ENCODE data around the gene NAT9.

Gene NAT9

DNA sequence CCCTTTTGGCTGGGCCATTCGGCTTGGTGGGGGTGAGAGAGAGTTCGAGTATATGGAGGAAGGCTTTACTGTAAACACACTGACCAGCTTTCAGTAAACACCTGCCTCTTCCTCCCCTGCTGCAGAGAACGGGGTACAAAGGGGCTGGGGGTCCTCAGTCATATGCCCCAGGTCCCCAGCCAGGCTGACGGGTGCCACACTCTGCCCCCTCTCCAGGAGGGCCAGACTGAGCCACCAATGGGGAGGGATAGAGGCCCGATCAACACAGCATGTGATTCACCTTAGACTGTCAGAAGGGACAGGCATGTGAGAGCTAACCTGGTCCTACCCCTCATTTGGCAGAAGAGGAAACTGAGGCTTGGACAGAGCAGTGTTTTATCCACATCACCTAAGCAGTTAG, 14.7 kb downstream of the NAT9 start:
- Histone ChIP-seq H3K27ac (no peak overlapping the region), H3K27me3 (replicated peaks) (no peaks in the 10 kb centered on the region), H3K36me3 (replicated peaks) (no peaks in the 10 kb centered on the region), H3K4me3 (ENCODE audit: low read depth, low read length) (no peak overlapping the region)
- DNase-seq: no peak
- no peak for TF ChIP-seq CTCF (IDR thresholded peaks at IDR 0.05; ENCODE audit: low read depth, low read length, missing control alignments)
- in situ Hi-C loops (cut with HindIII; ENCODE audit: low pct_ligation_motif_present, low sequenced_read_pairs): no loop called here

DNA sequence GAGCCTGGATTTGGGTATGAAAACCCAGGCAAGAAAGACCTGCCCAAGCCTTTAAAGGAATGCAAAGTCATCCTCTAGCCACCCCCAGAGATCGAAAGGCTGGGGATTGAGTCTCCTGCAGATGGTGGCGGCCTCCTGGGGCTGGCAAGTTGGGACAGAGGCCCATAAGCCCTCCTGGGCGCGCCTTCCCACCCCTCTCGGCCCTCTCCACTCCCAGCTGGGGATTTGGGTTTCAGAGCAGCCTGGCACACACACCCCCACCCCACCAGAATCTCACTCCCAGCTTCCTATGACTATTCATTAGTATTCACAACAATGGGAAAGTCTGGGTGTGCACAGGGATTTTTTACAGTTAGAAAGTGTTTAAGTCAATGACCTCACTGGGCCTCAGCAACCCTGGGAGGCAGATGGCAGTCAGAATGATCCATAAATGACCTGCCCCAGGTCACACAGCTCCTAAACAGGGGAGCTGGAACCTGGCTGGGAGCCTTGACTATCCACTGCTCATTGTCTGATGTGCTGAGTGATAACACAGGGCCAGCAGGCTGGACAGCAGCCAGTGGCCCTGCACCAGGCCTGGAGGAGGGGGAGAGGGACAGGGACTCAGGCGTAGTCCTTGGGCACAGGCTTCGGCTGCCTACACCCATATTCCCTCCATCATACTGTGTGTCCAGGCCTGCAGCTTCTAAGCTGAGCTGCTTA, 15.6 kb downstream of the NAT9 start:
- H3K36me3 ChIP-seq (replicated peaks): no peaks in the 10 kb centered on the region
- in situ Hi-C loops (cut with HindIII; ENCODE audit: low pct_ligation_motif_present, low sequenced_read_pairs): no loop called here

DNA sequence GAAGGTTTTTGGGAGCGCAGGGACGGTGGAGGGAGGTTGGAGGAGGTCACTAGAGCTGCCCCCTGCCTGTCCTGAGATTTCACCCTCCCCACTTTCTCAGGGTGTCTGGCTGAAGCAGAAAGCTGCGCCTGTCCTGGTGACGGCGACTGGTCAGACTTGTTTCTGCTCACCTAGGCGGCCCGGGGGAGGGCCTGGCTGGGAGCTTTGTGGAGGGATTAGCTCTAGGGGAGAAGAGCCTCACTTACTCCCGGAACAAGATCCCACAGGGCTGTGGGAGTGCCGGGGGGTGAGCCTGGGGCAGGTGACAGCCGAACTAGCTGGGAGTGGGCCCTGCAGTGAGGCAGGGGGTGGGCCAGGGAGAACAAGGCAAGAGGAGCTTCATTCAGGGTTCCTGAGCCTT, 16.2 kb downstream of the NAT9 start:
- TF ChIP-seq CTCF (IDR thresholded peaks at IDR 0.05; ENCODE audit: low read depth, low read length, missing control alignments): no peak
- no peak for DNase-seq
- Histone ChIP-seq H3K27me3 (replicated peaks) (no peaks in the 10 kb centered on the region), H3K27ac (no peak overlapping the region), H3K36me3 (replicated peaks) (no peaks in the 10 kb centered on the region), H3K4me3 (ENCODE audit: low read depth, low read length) (no peak overlapping the region)
- in situ Hi-C loops (cut with HindIII; ENCODE audit: low pct_ligation_motif_present, low sequenced_read_pairs): no loop called here

More for the DNA sequence above, 15.6 kb downstream of the NAT9 start:
- Histone ChIP-seq H3K4me3 (ENCODE audit: low read depth, low read length) (no peak overlapping the region), H3K27me3 (replicated peaks) (no peaks in the 10 kb centered on the region), H3K27ac (no peak overlapping the region)
- no peak for TF ChIP-seq CTCF (IDR thresholded peaks at IDR 0.05; ENCODE audit: low read depth, low read length, missing control alignments)
- DNase-seq: no peak

DNA sequence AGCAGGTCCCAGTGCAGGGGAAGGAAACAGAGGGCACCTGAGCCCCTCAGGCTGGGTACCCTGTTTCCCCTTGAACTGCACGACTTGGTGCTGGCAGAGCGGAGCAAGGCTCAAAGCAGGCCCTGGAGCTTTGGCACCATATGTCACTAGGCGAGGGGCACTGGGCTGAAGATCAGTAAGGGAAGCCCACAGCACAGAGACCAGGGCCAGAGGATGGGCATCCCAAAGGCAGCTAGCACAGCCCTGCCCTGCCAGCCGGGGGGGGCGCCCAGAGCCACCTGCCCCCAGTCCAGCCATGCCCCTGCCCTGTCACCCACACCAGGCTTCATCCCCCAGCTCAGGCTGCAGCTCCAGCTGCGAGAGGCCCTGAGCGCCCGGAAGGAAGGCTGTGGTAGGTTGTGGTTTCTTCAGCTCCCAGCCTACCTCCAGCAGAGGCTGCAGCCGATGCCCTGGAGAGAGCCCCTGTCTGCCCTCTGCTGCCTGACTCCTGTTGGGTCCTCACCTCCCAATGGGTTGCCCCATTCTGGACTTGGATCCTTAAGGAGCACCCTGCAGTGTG, 16.8 kb downstream of the NAT9 start:
- Histone ChIP-seq H3K4me3 (ENCODE audit: low read depth, low read length) (no peak overlapping the region), H3K27me3 (replicated peaks) (no peaks in the 10 kb centered on the region), H3K36me3 (replicated peaks) (no peaks in the 10 kb centered on the region), H3K27ac (no peak overlapping the region)
- no peak for TF ChIP-seq CTCF (IDR thresholded peaks at IDR 0.05; ENCODE audit: low read depth, low read length, missing control alignments)
- in situ Hi-C loops (cut with HindIII; ENCODE audit: low pct_ligation_motif_present, low sequenced_read_pairs): no loop called here
- no peak for DNase-seq

- Histone ChIP-seq H3K36me3 (replicated peaks) (no peaks in the 10 kb centered on the region), H3K27ac (no peak overlapping the region), H3K27me3 (replicated peaks) (no peaks in the 10 kb centered on the region), H3K4me3 (ENCODE audit: low read depth, low read length) (no peak overlapping the region)
- no peak for DNase-seq
- in situ Hi-C loops (cut with HindIII; ENCODE audit: low pct_ligation_motif_present, low sequenced_read_pairs): no loop called here
- TF ChIP-seq CTCF (IDR thresholded peaks at IDR 0.05; ENCODE audit: low read depth, low read length, missing control alignments): no peak
Observed at GRCh38 chr17:74758848-74759168, 17.3 kb downstream of the NAT9 start.

All from brain microvascular endothelial cell (primary cell).